ENCODE data around the gene SIL1. TPM values are rescaled to one million over a fixed set of nuclear protein-coding genes. Genes with fewer than 3 reads are reported as not detected.

The SIL1 gene
- total RNA-seq, 4 donors from 2014 or later = 28.6 to 48.1 (median 36.5) TPM

- Histone ChIP-seq H3K4me1 (peaks cover 5 to 56% (median 38%) of the 10 kb centered on the region in 3 donors), H3K27me3 (no peaks in the 10 kb centered on the region), H3K36me3 (peaks cover 0 to 3% of the 10 kb centered on the region in 2 donors), H3K27ac (peak overlapping the region in 3 of 4 donors; percentile 49 to 77 (median 72)), H3K4me3 (no peak overlapping the region), H3K9me3 (no peaks in the 10 kb centered on the region)
- ATAC-seq = no peak
- WGBS, 2 donors (ENCODE audit: low coverage in 1 of 2) = 0 to 33% methylated on average over 1 to 3 of the region's 12 CpGs
- no peak for TF ChIP-seq EP300 (IDR thresholded peaks at IDR 0.05)
- TF ChIP-seq CTCF (IDR thresholded peaks at IDR 0.05) = no peak
- TF ChIP-seq POLR2A (IDR thresholded peaks at IDR 0.05) = no peak
- TF ChIP-seq POLR2AphosphoS5 (IDR thresholded peaks at IDR 0.05) = no peak
Measured at GRCh38 chr5:138955013-138955660, 243.0 kb downstream of the SIL1 start.

DNA sequence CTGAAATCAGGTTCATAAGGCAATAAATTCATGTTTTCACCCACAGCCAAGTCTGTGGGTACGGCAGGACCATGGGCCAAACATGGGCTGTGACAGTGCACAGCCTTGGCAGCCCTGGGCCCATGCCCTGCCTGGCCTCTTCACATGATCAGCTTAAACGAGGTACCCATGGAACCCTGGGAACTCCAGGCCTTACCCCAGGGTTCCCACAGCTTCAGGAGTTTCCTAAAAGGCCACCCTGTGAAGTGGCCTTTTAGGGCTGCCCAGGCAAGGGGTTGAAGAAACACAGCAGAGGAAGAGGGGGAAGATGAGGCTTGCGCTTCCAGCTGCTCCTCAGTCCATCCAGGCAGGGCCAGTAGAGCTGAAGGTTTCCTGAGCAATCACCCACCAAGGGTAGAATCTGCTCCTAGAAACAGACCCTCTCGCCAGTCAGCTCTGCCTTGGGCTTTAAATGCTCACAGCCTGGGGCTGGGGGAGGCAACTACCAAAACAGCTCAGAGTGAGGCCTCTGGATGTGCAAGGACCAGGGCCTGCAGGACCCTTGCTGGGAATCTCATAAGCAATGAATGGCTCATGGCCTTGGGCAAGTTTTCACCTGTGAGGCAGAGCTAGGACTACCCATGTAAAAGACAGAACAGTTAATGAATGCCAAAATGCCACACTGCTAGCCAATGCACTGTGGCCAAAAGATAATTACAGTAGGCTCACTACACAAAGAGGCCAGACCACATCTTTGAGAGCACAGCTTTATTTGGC, 243.7 kb downstream of the SIL1 start:
- 84% methylated on average over 2 of the region's 4 CpGs; no CpG with 5 or more reads in 1 of the 2 donors for WGBS, 2 donors (ENCODE audit: low coverage in 1 of 2)
- H3K4me1 ChIP-seq = peaks cover 5 to 60% (median 38%) of the 10 kb centered on the region in 3 donors
- TF ChIP-seq CTCF (IDR thresholded peaks at IDR 0.05) (no peak), POLR2AphosphoS5 (IDR thresholded peaks at IDR 0.05) (no peak), EP300 (IDR thresholded peaks at IDR 0.05) (no peak), POLR2A (IDR thresholded peaks at IDR 0.05) (no peak)
- no peaks in the 10 kb centered on the region for H3K27me3 ChIP-seq
- H3K27ac ChIP-seq = peak overlapping the region; percentile 0 to 77 (median 74)
- no peak for ATAC-seq
- H3K9me3 ChIP-seq = no peaks in the 10 kb centered on the region
- peaks cover 0 to 3% of the 10 kb centered on the region in 2 donors for H3K36me3 ChIP-seq
- no peak overlapping the region for H3K4me3 ChIP-seq

DNA sequence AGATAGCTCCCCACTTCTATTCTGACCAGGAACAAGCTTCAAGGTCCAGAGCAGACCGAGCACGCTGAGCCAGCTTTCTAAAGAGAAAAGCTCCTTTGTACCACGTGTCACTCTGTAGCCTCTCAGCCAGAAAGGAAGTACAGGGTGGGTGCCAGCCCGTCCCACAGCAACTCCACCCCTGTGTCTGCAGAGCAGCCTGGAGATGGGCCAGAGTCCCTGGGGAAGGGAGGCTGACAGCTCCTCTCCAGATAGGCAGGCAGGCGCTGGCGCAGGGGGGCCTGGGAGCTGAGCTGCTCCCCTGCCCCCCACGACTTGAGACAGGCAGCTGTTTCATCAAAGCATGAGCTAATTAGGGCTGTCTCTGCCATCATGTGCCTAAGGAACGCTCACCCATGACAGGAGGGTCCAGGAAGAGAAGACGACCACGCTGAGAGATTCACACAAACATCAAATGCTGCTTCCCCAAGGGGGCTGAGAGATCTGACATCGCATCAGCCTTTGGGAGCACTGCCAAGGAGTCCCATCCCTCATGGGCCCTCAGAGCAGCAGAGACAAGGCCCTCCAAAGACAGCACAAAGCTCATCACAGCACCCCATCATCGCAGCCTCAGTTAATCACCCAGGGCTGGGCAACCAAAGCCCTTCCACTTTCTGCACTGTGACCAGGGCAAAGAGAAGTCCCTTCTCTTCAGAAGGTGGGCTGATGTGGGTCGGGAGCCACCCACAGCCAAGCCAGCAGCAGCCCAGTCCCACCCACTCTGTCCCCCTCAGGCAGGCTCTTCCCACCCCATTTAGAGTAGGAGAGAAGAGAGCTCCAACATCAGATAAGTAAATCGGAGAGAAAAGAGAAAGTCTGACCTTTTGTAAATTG, 244.5 kb downstream of the SIL1 start:
- Histone ChIP-seq H3K9me3 (no peaks in the 10 kb centered on the region), H3K36me3 (peaks cover 0 to 3% of the 10 kb centered on the region in 2 donors), H3K27me3 (no peaks in the 10 kb centered on the region), H3K27ac (peak overlapping the region; percentile 0 to 77 (median 74)), H3K4me3 (peak overlapping the region in 1 of 2 donors; percentile 12), H3K4me1 (peaks cover 5 to 68% (median 38%) of the 10 kb centered on the region in 3 donors)
- ATAC-seq = peak; percentile 93
- TF ChIP-seq POLR2A (IDR thresholded peaks at IDR 0.05) (no peak), POLR2AphosphoS5 (IDR thresholded peaks at IDR 0.05) (no peak), CTCF (IDR thresholded peaks at IDR 0.05) (no peak), EP300 (IDR thresholded peaks at IDR 0.05) (no peak)
- 22% methylated on average over 2 of the region's 14 CpGs; no CpG with 5 or more reads in 1 of the 2 donors for WGBS, 2 donors (ENCODE audit: low coverage in 1 of 2)

GRCh38 chr5:138952962-138953361, 245.2 kb downstream of the SIL1 start:
- Histone ChIP-seq H3K9me3 (no peaks in the 10 kb centered on the region), H3K36me3 (peaks cover 0 to 10% of the 10 kb centered on the region in 2 donors), H3K4me3 (no peak overlapping the region), H3K4me1 (peaks cover 5 to 72% (median 38%) of the 10 kb centered on the region in 3 donors), H3K27ac (peak overlapping the region in 3 of 4 donors; percentile 72 to 77 (median 75)), H3K27me3 (no peaks in the 10 kb centered on the region)
- 22% methylated on average over 3 of the region's 6 CpGs; no CpG with 5 or more reads in 1 of the 2 donors for WGBS, 2 donors (ENCODE audit: low coverage in 1 of 2)
- ATAC-seq = no peak
- no peak for TF ChIP-seq CTCF (IDR thresholded peaks at IDR 0.05)
- no peak for TF ChIP-seq POLR2AphosphoS5 (IDR thresholded peaks at IDR 0.05)
- no peak for TF ChIP-seq POLR2A (IDR thresholded peaks at IDR 0.05)
- no peak for TF ChIP-seq EP300 (IDR thresholded peaks at IDR 0.05)

Data from gastroesophageal sphincter (tissue), 4 donors.